ENCODE data around the gene CCND1. TPM values are rescaled to one million over a fixed set of nuclear protein-coding genes. Genes with fewer than 3 reads are reported as not detected.

CCND1 gene
- total and polyA plus RNA-seq, 9 of the 15 experiments (the other 6 are each of a cell fraction or from before 2014, with no cell fraction given), result 0.04 to 23.3 (median 3.8) TPM

DNA sequence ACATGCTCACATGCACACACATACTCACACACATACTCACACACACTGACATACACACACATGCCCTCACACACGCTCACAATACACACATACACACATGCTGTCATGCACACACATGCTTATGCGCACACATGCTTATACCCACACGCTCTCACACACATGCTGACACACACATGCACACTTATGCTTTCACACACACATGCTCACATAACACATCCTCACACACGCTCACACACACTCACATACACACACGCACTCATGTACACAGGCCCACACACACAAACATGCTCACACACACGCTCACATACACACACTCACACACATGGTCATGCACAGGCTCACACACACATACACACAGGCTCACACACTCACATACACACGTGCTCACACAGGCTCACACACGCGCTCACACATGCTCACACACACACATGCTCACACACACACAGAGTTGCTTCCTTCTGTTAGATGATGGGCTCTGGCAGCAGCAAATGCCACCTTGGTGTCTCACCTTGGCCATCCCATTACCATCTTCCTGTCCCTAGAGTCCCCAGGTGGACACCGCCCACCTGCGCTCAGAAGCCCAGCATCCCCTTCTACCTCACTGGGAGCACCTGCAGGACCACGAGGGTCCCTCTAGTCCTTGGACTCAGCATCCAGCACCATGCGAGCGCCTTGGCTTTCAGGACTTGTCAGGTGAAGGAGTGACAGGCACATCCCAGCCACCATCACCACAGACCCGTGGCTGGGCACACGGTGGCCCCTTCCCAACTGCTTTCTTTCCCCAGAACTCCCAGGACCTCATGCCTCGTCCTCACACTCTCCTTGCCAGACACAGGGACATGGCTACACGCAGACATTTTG is 44.9 kb upstream of the CCND1 start:
- H2AFZ ChIP-seq (ENCODE audit: low read depth, low read length), result no peak overlapping the region
- ATAC-seq (no peak), DNase-seq (ENCODE audit: extremely low read depth in 1 of 4, low spot score in 3 of 4) (no peak), FAIRE-seq (no peak)
- H3K27ac ChIP-seq (ENCODE audit: extremely low read depth, low read depth, low read length), result no peak overlapping the region
- in situ Hi-C loops (cut with MboI), result no loop called here
- H3K36me3 ChIP-seq (ENCODE audit: control insufficient read depth, insufficient read depth, low read length), result no peaks in the 10 kb centered on the region
- no peak overlapping the region for H3K4me2 ChIP-seq (ENCODE audit: insufficient read depth, low read length)
- POLR2A ChIA-PET, result no interaction called here
- peaks cover 8 to 43% of the 10 kb centered on the region in 2 experiments; a peak in 3 of 5 replicates for H3K27me3 ChIP-seq (ENCODE audit: control insufficient read depth in 2 of 2, insufficient read depth in 2 of 2, low read length in 2 of 2)
- no peak overlapping the region for H3K9ac ChIP-seq (ENCODE audit: insufficient read depth in 1 of 2, low read depth in 2 of 2, low read length in 2 of 2)
- intact Hi-C loops (cut with micrococcal nuclease), result no loop called here
- H3K9me3 ChIP-seq (replicated peaks; ENCODE audit: control insufficient read depth, insufficient read depth, low read depth, low read length), result no peaks in the 10 kb centered on the region
- no TSS peak for BruUV-seq (replicated peaks)
- no peaks in the 10 kb centered on the region for H4K20me1 ChIP-seq (replicated peaks; ENCODE audit: control insufficient read depth, insufficient read depth, low read length)
- CTCF ChIA-PET (ENCODE audit: low intra/inter-chr PET ratio), result no interaction called here
- H3K4me3 ChIP-seq, result no peak overlapping the region
- 13% methylated on average over 17 of the region's 18 CpGs for WGBS (ENCODE audit: insufficient coverage, low coverage, missing lambda C conversion rate)
- no peaks in the 10 kb centered on the region for H3K9me1 ChIP-seq (ENCODE audit: control insufficient read depth, insufficient read depth, low read length)
- no peaks in the 10 kb centered on the region for H3K79me2 ChIP-seq (ENCODE audit: control insufficient read depth, insufficient read depth, low read length)
- TF ChIP-seq ETV6 (IDR thresholded peaks at IDR 0.05; ENCODE audit: borderline replicate concordance in 1 of 2, low read depth in 2 of 2, low read length in 1 of 2) (no peak), ETV6 (CRISPR knock-in tag; IDR thresholded peaks at IDR 0.05; ENCODE audit: borderline replicate concordance) (no peak), PHF20 (IDR thresholded peaks at IDR 0.05; ENCODE audit: partially characterized antibody) (no peak), TRIM24 (IDR thresholded peaks at IDR 0.05) (no peak), SP2 (IDR thresholded peaks at IDR 0.05; ENCODE audit: extremely low read depth, low read depth, low read length, poor library complexity, severe bottlenecking) (no peak), TOE1 (IDR thresholded peaks at IDR 0.05; ENCODE audit: borderline replicate concordance) (no peak), TOE1 (CRISPR knock-in tag; IDR thresholded peaks at IDR 0.05; ENCODE audit: borderline replicate concordance, low read depth) (no peak), TCF3 (CRISPR knock-in tag; IDR thresholded peaks at IDR 0.05) (no peak), ZNF384 (IDR thresholded peaks at IDR 0.05; ENCODE audit: low read depth, low read length) (no peak), ZNF780A (CRISPR knock-in tag; IDR thresholded peaks at IDR 0.05) (no peak), HMGN3 (IDR thresholded peaks at IDR 0.05; ENCODE audit: borderline replicate concordance, extremely low read depth, insufficient read length, low read depth, low read length) (no peak), ZNF696 (CRISPR knock-in tag; conservative IDR thresholded peaks at IDR 0.05) (no peak)
- H3K4me1 ChIP-seq (replicated peaks in 1 of 2; ENCODE audit: control insufficient read depth in 2 of 2, insufficient read depth in 2 of 2, low read length in 2 of 2), result no peaks in the 10 kb centered on the region; a peak in 2 of 5 replicates
